Measurements from ENCODE around the gene CHSY1.

The CHSY1 gene

GRCh38 chr15:101151288-101151687 lies 100.6 kb downstream of the CHSY1 start:
- no peak for DNase-seq (ENCODE audit: low spot score)

- no peak for DNase-seq (ENCODE audit: low spot score)
Measured at GRCh38 chr15:101150723-101151040, 101.2 kb downstream of the CHSY1 start.

GRCh38 chr15:101149864-101150722 lies 101.8 kb downstream of the CHSY1 start:
- no peak for DNase-seq (ENCODE audit: low spot score)

GRCh38 chr15:101148881-101149664 lies 102.8 kb downstream of the CHSY1 start:
- no peak for DNase-seq (ENCODE audit: low spot score)

- no peak for DNase-seq (ENCODE audit: low spot score)
Measured at GRCh38 chr15:101148166-101148880, 103.5 kb downstream of the CHSY1 start.

GRCh38 chr15:101147181-101147580 lies 104.7 kb downstream of the CHSY1 start:
- no peak for DNase-seq (ENCODE audit: low spot score)

GRCh38 chr15:101146118-101146702 lies 105.6 kb downstream of the CHSY1 start:
- no peak for DNase-seq (ENCODE audit: low spot score)

GRCh38 chr15:101145362-101145761 lies 106.5 kb downstream of the CHSY1 start:
- no peak for DNase-seq (ENCODE audit: low spot score)

- DNase-seq (ENCODE audit: low spot score), result no peak
Measured at GRCh38 chr15:101143321-101143720, 108.5 kb downstream of the CHSY1 start.

GRCh38 chr15:101142711-101143110 lies 109.1 kb downstream of the CHSY1 start:
- DNase-seq (ENCODE audit: low spot score), result no peak

- no peak for DNase-seq (ENCODE audit: low spot score)
Measured at GRCh38 chr15:101141926-101142527, 109.8 kb downstream of the CHSY1 start.

GRCh38 chr15:101140697-101141065 lies 111.2 kb downstream of the CHSY1 start:
- no peak for DNase-seq (ENCODE audit: low spot score)

- no peak for DNase-seq (ENCODE audit: low spot score)
Measured at GRCh38 chr15:101139986-101140696, 111.7 kb downstream of the CHSY1 start.

GRCh38 chr15:101138913-101139880 lies 112.7 kb downstream of the CHSY1 start:
- DNase-seq (ENCODE audit: low spot score), result no peak

GRCh38 chr15:101138086-101138660 lies 113.7 kb downstream of the CHSY1 start:
- DNase-seq (ENCODE audit: low spot score), result no peak

GRCh38 chr15:101137312-101137940 lies 114.4 kb downstream of the CHSY1 start:
- no peak for DNase-seq (ENCODE audit: low spot score)

GRCh38 chr15:101136381-101137268 lies 115.2 kb downstream of the CHSY1 start:
- no peak for DNase-seq (ENCODE audit: low spot score)

- no peak for DNase-seq (ENCODE audit: low spot score)
Measured at GRCh38 chr15:101135532-101136166, 116.2 kb downstream of the CHSY1 start.

Measured in RKO (cell line).